MM.1S (cell line): ENCODE measurements around the gene DAG1.

Source experiments
- DNase-seq: peaks from one replicate; pipeline ENCODE4 v3.0.0-alpha.2; 2015
- H2AFZ ChIP-seq: fragments of 300-600 bp; sonication (generic); 2 replicates; pipeline ENCODE4 v1.6.0; 2016; ENCODE audit warnings: antibody characterized with exemption, low read length
- H3F3A ChIP-seq: fragments of 300-600 bp; sonication (generic); 2 replicates; pipeline ENCODE4 v1.6.1; 2016; ENCODE audit warnings: mild to moderate bottlenecking, antibody characterized with exemption, low read length, moderate library complexity, mixed read lengths; ENCODE audit not compliant: insufficient read depth
- H3K27ac ChIP-seq: fragments of 300-600 bp; sonication (generic); 2 replicates; pipeline ENCODE4 v1.5.1; 2016; ENCODE audit warnings: mild to moderate bottlenecking, low read length
- H3K27me3 ChIP-seq: fragments of 300-600 bp; sonication (generic); replicated peaks from 2 replicates; pipeline ENCODE4 v1.6.0; 2016; ENCODE audit warnings: low read length; ENCODE audit not compliant: insufficient read depth
- H3K36me3 ChIP-seq: fragments of 300-600 bp; sonication (generic); replicated peaks from 2 replicates; pipeline ENCODE4 v1.6.1; 2016; ENCODE audit warnings: mild to moderate bottlenecking, low read length, mixed read lengths; ENCODE audit not compliant: insufficient read depth
- H3K4me1 ChIP-seq: fragments of 300-600 bp; sonication (generic); 2 replicates; pipeline ENCODE4 v1.6.1; 2016; ENCODE audit warnings: low read length, mixed read lengths
- H3K4me2 ChIP-seq: fragments of 300-600 bp; sonication (generic); 2 replicates; pipeline ENCODE4 v1.6.0; 2016; ENCODE audit warnings: low read depth, low read length
- H3K4me3 ChIP-seq: fragments of 300-600 bp; sonication (generic); 2 replicates; pipeline ENCODE4 v1.5.1; 2016; ENCODE audit warnings: low read length, mixed read lengths
- H3K79me2 ChIP-seq: fragments of 300-600 bp; sonication (generic); 2 replicates; pipeline ENCODE4 v1.6.1; 2016; ENCODE audit warnings: mixed run types, low read length, mixed read lengths
- H3K9ac ChIP-seq: fragments of 300-600 bp; sonication (generic); 2 replicates; pipeline ENCODE4 v1.6.1; 2016; ENCODE audit warnings: low read length, mixed read lengths
- H3K9me2 ChIP-seq: fragments of 300-600 bp; sonication (generic); replicated peaks from 2 replicates; pipeline ENCODE4 v1.6.1; 2016; ENCODE audit warnings: mild to moderate bottlenecking, low read length, mixed read lengths; ENCODE audit not compliant: insufficient read depth
- H3K9me3 ChIP-seq: fragments of 300-600 bp; sonication (generic); replicated peaks from 2 replicates; pipeline ENCODE4 v1.6.1; 2016; ENCODE audit warnings: mild to moderate bottlenecking, low read length, mixed read lengths; ENCODE audit not compliant: insufficient read depth
- H4K20me1 ChIP-seq: fragments of 300-600 bp; sonication (generic); 2 replicates; pipeline ENCODE4 v1.6.1; 2016; ENCODE audit warnings: mild to moderate bottlenecking, low read length, moderate library complexity, mixed read lengths; ENCODE audit not compliant: insufficient read depth
- CTCF ChIP-seq: fragments of 300-600 bp; sonication (generic); IDR thresholded peaks from 2 replicates; pipeline ENCODE4 v1.5.1; 2016; ENCODE audit warnings: antibody characterized with exemption, low read length, mixed read lengths
- EZH2 ChIP-seq: fragments of 300-600 bp; sonication (generic); optimal IDR thresholded peaks from 2 replicates; pipeline ENCODE3; 2017; ENCODE audit warnings: low read depth, mild to moderate bottlenecking, antibody characterized with exemption, low read length, mixed read lengths
- EZH2phosphoT487 ChIP-seq: fragments of 300-600 bp; sonication (generic); IDR thresholded peaks from 2 replicates; pipeline ENCODE4 v1.6.1; 2018; ENCODE audit warnings: antibody characterized with exemption, low read length

The DAG1 gene

GRCh38 chr3:49563040-49563578 lies 93.0 kb downstream of the DAG1 start:
- Histone ChIP-seq H3K27me3 (peaks cover 26% of the 10 kb centered on the region), H3K9ac (no peak overlapping the region), H3K9me3 (no peaks in the 10 kb centered on the region), H4K20me1 (no peaks in the 10 kb centered on the region), H3K9me2 (no peaks in the 10 kb centered on the region), H3K27ac (no peak overlapping the region), H3K4me1 (no peaks in the 10 kb centered on the region), H3K36me3 (no peaks in the 10 kb centered on the region), H3F3A (no peaks in the 10 kb centered on the region), H2AFZ (no peak overlapping the region), H3K4me3 (no peak overlapping the region), H3K79me2 (no peaks in the 10 kb centered on the region), H3K4me2 (no peak overlapping the region)
- TF ChIP-seq CTCF (no peak), EZH2 (no peak), EZH2phosphoT487 (no peak)
- DNase-seq = no peak

- no peak overlapping the region for H3K4me3 ChIP-seq
- TF ChIP-seq EZH2phosphoT487 (no peak), CTCF (no peak), EZH2 (no peak)
- no peak overlapping the region for H3K4me2 ChIP-seq
- no peaks in the 10 kb centered on the region for H3K9me2 ChIP-seq
- H3K79me2 ChIP-seq = no peaks in the 10 kb centered on the region
- H2AFZ ChIP-seq = no peak overlapping the region
- H3K4me1 ChIP-seq = no peaks in the 10 kb centered on the region
- H3K9me3 ChIP-seq = no peaks in the 10 kb centered on the region
- no peaks in the 10 kb centered on the region for H3K36me3 ChIP-seq
- H3K9ac ChIP-seq = no peak overlapping the region
- DNase-seq = no peak
- no peaks in the 10 kb centered on the region for H3F3A ChIP-seq
- H3K27ac ChIP-seq = no peak overlapping the region
- H3K27me3 ChIP-seq = peaks cover 20% of the 10 kb centered on the region; the same call in 1 of the 2 replicates
- no peaks in the 10 kb centered on the region for H4K20me1 ChIP-seq
Observed at GRCh38 chr3:49563766-49564165, 93.7 kb downstream of the DAG1 start.

GRCh38 chr3:49566312-49566711 lies 96.2 kb downstream of the DAG1 start:
- Histone ChIP-seq H3K9me2 (no peaks in the 10 kb centered on the region), H3K4me3 (no peak overlapping the region), H4K20me1 (no peaks in the 10 kb centered on the region), H3K4me2 (no peak overlapping the region), H3K4me1 (no peaks in the 10 kb centered on the region), H3K36me3 (no peaks in the 10 kb centered on the region), H3K79me2 (no peaks in the 10 kb centered on the region), H3K9ac (no peak overlapping the region), H3F3A (no peaks in the 10 kb centered on the region), H3K27ac (no peak overlapping the region), H3K27me3 (no peaks in the 10 kb centered on the region; the same call in 1 of the 2 replicates), H2AFZ (no peak overlapping the region), H3K9me3 (no peaks in the 10 kb centered on the region)
- DNase-seq = no peak
- TF ChIP-seq EZH2 = no peak
- no peak for TF ChIP-seq EZH2phosphoT487
- peak; percentile 40 for TF ChIP-seq CTCF
